ENCODE measurements around the gene COPA.

GRCh38 chr1:160369087-160369486, 26.0 kb upstream of the COPA start:
- no peak for TF ChIP-seq CTCF (IDR thresholded peaks at IDR 0.05)
- no peak for TF ChIP-seq POLR2AphosphoS5 (IDR thresholded peaks at IDR 0.05)

Data from upper lobe of left lung (tissue), 4 donors.